GM23338 (cell line): ENCODE measurements around the gene RRAD. TPM values are rescaled to one million over a fixed set of nuclear protein-coding genes. Genes with fewer than 3 reads are reported as not detected.

Experiments
- ATAC-seq: fragments of 200-7000 bp; cut with Tn5 transposase; 3 replicates; pipeline ENCODE4 v1.9.1; 2020
- DNase-seq: peaks from one replicate; pipeline ENCODE4 v3.0.0-alpha.2; 2015; ENCODE audit warnings: low spot score
- H2AFZ ChIP-seq: fragments of 200-600 bp; sonication (generic); 2 replicates; pipeline ENCODE4 v1.8.0; 2016; ENCODE audit warnings: antibody characterized with exemption, mild to moderate bottlenecking, moderate library complexity
- H3F3A ChIP-seq: fragments of 200-600 bp; sonication (generic); replicated peaks from 2 replicates; pipeline ENCODE4 v1.8.0; 2017; ENCODE audit warnings: antibody characterized with exemption, mixed run types, low read depth
- H3K27ac ChIP-seq: fragments of 200-600 bp; sonication (generic); 2 replicates; pipeline ENCODE4 v1.6.1; 2016; ENCODE audit warnings: low read depth
- H3K27me3 ChIP-seq: fragments of 200-600 bp; sonication (generic); 2 replicates; pipeline ENCODE4 v1.8.0; 2016; ENCODE audit warnings: mild to moderate bottlenecking, mixed run types, moderate library complexity; ENCODE audit not compliant: insufficient read depth
- H3K36me3 ChIP-seq: fragments of 200-600 bp; sonication (generic); 2 replicates; pipeline ENCODE4 v1.8.0; 2016; ENCODE audit warnings: mild to moderate bottlenecking; ENCODE audit not compliant: insufficient read depth
- H3K4me1 ChIP-seq: fragments of 200-600 bp; sonication (generic); 2 replicates; pipeline ENCODE4 v1.8.0; 2016; ENCODE audit warnings: mild to moderate bottlenecking, moderate library complexity; ENCODE audit not compliant: insufficient read depth
- H3K4me2 ChIP-seq: fragments of 200-600 bp; sonication (generic); 2 replicates; pipeline ENCODE4 v1.7.1; 2017; ENCODE audit warnings: mixed run types
- H3K4me3 ChIP-seq: fragments of 200-600 bp; sonication (generic); 2 replicates; pipeline ENCODE4 v1.6.1; 2016; ENCODE audit warnings: mixed run types
- H3K79me2 ChIP-seq: fragments of 200-600 bp; sonication (generic); replicated peaks from 2 replicates; pipeline ENCODE4 v1.8.0; 2017; ENCODE audit warnings: mild to moderate bottlenecking; ENCODE audit not compliant: insufficient read depth
- H3K9me2 ChIP-seq: fragments of 200-600 bp; sonication (generic); 2 replicates; pipeline ENCODE4 v1.8.0; 2017; ENCODE audit not compliant: insufficient read depth
- H4K20me1 ChIP-seq: fragments of 200-600 bp; sonication (generic); replicated peaks from 2 replicates; pipeline ENCODE4 v1.8.0; 2017; ENCODE audit warnings: mild to moderate bottlenecking; ENCODE audit not compliant: insufficient read depth
- H3K27ac Mint-ChIP-seq: 2 replicates; pipeline ENCODE4 v1.8.0; 2020; ENCODE audit warnings: inconsistent platforms, mild to moderate bottlenecking, moderate library complexity, mixed read lengths
- H3K27me3 Mint-ChIP-seq: 3 replicates; pipeline ENCODE4 v1.8.0; 2022; ENCODE audit warnings: low read depth, mild to moderate bottlenecking, moderate library complexity, mixed read lengths, inconsistent platforms; ENCODE audit not compliant: insufficient read depth, poor library complexity
- H3K36me3 Mint-ChIP-seq: 3 replicates; pipeline ENCODE4 v1.8.0; 2021; ENCODE audit warnings: low read depth, mild to moderate bottlenecking, inconsistent platforms, moderate library complexity, mixed read lengths
- H3K4me1 Mint-ChIP-seq: 3 replicates; pipeline ENCODE4 v1.8.0; 2020; ENCODE audit warnings: mild to moderate bottlenecking, inconsistent platforms, mixed read lengths
- H3K4me3 Mint-ChIP-seq: 3 replicates; pipeline ENCODE4 v1.8.0; 2021; ENCODE audit warnings: moderate library complexity, mild to moderate bottlenecking, inconsistent platforms, mixed read lengths
- H3K9me3 Mint-ChIP-seq: 3 replicates; pipeline ENCODE4 v1.8.0; 2020; ENCODE audit warnings: moderate library complexity, mild to moderate bottlenecking, inconsistent platforms, mixed read lengths
- CREB1 ChIP-seq: fragments of 250-450 bp; sonication (Bioruptor Pico); IDR thresholded peaks from 2 replicates; pipeline ENCODE4 v1.5.0; 2020; ENCODE audit warnings: low read depth, mild to moderate bottlenecking, moderate library complexity
- ETS1 ChIP-seq: IDR thresholded peaks from 2 replicates; pipeline ENCODE4 v1.6.1; 2016; ENCODE audit warnings: antibody characterized with exemption
- EZH2 ChIP-seq: fragments of 200-600 bp; sonication (generic); IDR thresholded peaks from one replicate; pipeline ENCODE4 v1.8.0; 2017; ENCODE audit warnings: antibody characterized with exemption, mild to moderate bottlenecking, low read depth; ENCODE audit not compliant: unreplicated experiment
- EZH2phosphoT487 ChIP-seq: fragments of 200-600 bp; sonication (generic); IDR thresholded peaks from one replicate; pipeline ENCODE4 v1.8.1; 2018; ENCODE audit warnings: antibody characterized with exemption; ENCODE audit not compliant: unreplicated experiment
- JUNB ChIP-seq: IDR thresholded peaks from one replicate; pipeline ENCODE4 v1.6.1; 2016; ENCODE audit warnings: antibody characterized with exemption; ENCODE audit not compliant: unreplicated experiment
- NANOG ChIP-seq: IDR thresholded peaks from 2 replicates; pipeline ENCODE4 v1.6.1; 2016; ENCODE audit warnings: antibody characterized with exemption, borderline replicate concordance
- POLR2AphosphoS5 ChIP-seq: IDR thresholded peaks from 2 replicates; pipeline ENCODE4 v1.6.1; 2016; ENCODE audit warnings: antibody characterized with exemption, low read depth
- STAT1 ChIP-seq: IDR thresholded peaks from one replicate; pipeline ENCODE4 v1.6.1; 2016; ENCODE audit warnings: antibody characterized with exemption; ENCODE audit not compliant: unreplicated experiment
- ZNF114 ChIP-seq: fragments of 250-450 bp; sonication (Bioruptor Pico); IDR thresholded peaks from 2 replicates; pipeline ENCODE4 v1.5.0; 2020; ENCODE audit warnings: mild to moderate bottlenecking, moderate library complexity
- ZNF331 ChIP-seq: fragments of 250-450 bp; sonication (Bioruptor Pico); IDR thresholded peaks from 2 replicates; pipeline ENCODE4 v1.5.0; 2020; ENCODE audit warnings: low read depth, mild to moderate bottlenecking, moderate library complexity
- polyA plus RNA-seq: library from polyadenylated mRNA; unstranded; fragments of >200 nt; fragmentation: Nextera tagmentation; extraction: Ambion mirVana; gene quantifications from 2 replicates; pipeline ENCODE4 v1.2.1, GENCODE V29; 2016
- total RNA-seq: library from RNA; depleted of rRNA; stranded (reverse); fragments of >200 nt; shearing (Covaris generic); gene quantifications from 2 replicates; pipeline ENCODE4 v1.2.3, GENCODE V29; 2014
- TF ChIP-seq, protein P1 (sequence below), 2 experiments: fragments of 200-600 bp in 1 of 2; sonication (generic) in 1 of 2; conservative IDR thresholded peaks; 2 replicates each; pipeline versions ENCODE4 v1.5.1 to v1.6.1; 2016 to 2017; ENCODE audit warnings: antibody characterized with exemption in 2 of 2, low read depth in 2 of 2, mild to moderate bottlenecking in 2 of 2, moderate library complexity in 1 of 2
- TF ChIP-seq, protein P2 (sequence below): fragments of 250-450 bp; sonication (Bioruptor Pico); IDR thresholded peaks from 2 replicates; pipeline ENCODE4 v1.5.0; 2020; ENCODE audit warnings: mild to moderate bottlenecking, moderate library complexity

RRAD gene
- total and polyA plus RNA-seq, 2 experiments from 2014 or later: 0.18 TPM; not detected in 1

- H3K27me3 ChIP-seq: no peaks in the 10 kb centered on the region
- no peaks in the 10 kb centered on the region for H3F3A ChIP-seq
- H3K27ac ChIP-seq: no peak within 1 kb of the TSS
- H2AFZ ChIP-seq: peak within 1 kb of the TSS; percentile 96
- no peak for TF ChIP-seq CREB1
- no peak for TF ChIP-seq STAT1
- TF ChIP-seq EZH2: no peak
- TF ChIP-seq, protein P1, sequence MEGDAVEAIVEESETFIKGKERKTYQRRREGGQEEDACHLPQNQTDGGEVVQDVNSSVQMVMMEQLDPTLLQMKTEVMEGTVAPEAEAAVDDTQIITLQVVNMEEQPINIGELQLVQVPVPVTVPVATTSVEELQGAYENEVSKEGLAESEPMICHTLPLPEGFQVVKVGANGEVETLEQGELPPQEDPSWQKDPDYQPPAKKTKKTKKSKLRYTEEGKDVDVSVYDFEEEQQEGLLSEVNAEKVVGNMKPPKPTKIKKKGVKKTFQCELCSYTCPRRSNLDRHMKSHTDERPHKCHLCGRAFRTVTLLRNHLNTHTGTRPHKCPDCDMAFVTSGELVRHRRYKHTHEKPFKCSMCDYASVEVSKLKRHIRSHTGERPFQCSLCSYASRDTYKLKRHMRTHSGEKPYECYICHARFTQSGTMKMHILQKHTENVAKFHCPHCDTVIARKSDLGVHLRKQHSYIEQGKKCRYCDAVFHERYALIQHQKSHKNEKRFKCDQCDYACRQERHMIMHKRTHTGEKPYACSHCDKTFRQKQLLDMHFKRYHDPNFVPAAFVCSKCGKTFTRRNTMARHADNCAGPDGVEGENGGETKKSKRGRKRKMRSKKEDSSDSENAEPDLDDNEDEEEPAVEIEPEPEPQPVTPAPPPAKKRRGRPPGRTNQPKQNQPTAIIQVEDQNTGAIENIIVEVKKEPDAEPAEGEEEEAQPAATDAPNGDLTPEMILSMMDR (conservative IDR thresholded peaks at IDR 0.05; ENCODE audit: low read depth in 2 of 2): peak; percentile 93 to 97
- TF ChIP-seq JUNB: no peak
- no peak for TF ChIP-seq ZNF331 (CRISPR knock-in tag)
- TF ChIP-seq NANOG: no peak
- TF ChIP-seq EZH2phosphoT487: no peak
- TF ChIP-seq POLR2AphosphoS5: 0 out of 2 replicates have a peak, but pooled peaks have one; percentile 36
- TF ChIP-seq ETS1: no peak
- TF ChIP-seq ZNF114 (CRISPR knock-in tag): no peak
- TF ChIP-seq, protein P2, sequence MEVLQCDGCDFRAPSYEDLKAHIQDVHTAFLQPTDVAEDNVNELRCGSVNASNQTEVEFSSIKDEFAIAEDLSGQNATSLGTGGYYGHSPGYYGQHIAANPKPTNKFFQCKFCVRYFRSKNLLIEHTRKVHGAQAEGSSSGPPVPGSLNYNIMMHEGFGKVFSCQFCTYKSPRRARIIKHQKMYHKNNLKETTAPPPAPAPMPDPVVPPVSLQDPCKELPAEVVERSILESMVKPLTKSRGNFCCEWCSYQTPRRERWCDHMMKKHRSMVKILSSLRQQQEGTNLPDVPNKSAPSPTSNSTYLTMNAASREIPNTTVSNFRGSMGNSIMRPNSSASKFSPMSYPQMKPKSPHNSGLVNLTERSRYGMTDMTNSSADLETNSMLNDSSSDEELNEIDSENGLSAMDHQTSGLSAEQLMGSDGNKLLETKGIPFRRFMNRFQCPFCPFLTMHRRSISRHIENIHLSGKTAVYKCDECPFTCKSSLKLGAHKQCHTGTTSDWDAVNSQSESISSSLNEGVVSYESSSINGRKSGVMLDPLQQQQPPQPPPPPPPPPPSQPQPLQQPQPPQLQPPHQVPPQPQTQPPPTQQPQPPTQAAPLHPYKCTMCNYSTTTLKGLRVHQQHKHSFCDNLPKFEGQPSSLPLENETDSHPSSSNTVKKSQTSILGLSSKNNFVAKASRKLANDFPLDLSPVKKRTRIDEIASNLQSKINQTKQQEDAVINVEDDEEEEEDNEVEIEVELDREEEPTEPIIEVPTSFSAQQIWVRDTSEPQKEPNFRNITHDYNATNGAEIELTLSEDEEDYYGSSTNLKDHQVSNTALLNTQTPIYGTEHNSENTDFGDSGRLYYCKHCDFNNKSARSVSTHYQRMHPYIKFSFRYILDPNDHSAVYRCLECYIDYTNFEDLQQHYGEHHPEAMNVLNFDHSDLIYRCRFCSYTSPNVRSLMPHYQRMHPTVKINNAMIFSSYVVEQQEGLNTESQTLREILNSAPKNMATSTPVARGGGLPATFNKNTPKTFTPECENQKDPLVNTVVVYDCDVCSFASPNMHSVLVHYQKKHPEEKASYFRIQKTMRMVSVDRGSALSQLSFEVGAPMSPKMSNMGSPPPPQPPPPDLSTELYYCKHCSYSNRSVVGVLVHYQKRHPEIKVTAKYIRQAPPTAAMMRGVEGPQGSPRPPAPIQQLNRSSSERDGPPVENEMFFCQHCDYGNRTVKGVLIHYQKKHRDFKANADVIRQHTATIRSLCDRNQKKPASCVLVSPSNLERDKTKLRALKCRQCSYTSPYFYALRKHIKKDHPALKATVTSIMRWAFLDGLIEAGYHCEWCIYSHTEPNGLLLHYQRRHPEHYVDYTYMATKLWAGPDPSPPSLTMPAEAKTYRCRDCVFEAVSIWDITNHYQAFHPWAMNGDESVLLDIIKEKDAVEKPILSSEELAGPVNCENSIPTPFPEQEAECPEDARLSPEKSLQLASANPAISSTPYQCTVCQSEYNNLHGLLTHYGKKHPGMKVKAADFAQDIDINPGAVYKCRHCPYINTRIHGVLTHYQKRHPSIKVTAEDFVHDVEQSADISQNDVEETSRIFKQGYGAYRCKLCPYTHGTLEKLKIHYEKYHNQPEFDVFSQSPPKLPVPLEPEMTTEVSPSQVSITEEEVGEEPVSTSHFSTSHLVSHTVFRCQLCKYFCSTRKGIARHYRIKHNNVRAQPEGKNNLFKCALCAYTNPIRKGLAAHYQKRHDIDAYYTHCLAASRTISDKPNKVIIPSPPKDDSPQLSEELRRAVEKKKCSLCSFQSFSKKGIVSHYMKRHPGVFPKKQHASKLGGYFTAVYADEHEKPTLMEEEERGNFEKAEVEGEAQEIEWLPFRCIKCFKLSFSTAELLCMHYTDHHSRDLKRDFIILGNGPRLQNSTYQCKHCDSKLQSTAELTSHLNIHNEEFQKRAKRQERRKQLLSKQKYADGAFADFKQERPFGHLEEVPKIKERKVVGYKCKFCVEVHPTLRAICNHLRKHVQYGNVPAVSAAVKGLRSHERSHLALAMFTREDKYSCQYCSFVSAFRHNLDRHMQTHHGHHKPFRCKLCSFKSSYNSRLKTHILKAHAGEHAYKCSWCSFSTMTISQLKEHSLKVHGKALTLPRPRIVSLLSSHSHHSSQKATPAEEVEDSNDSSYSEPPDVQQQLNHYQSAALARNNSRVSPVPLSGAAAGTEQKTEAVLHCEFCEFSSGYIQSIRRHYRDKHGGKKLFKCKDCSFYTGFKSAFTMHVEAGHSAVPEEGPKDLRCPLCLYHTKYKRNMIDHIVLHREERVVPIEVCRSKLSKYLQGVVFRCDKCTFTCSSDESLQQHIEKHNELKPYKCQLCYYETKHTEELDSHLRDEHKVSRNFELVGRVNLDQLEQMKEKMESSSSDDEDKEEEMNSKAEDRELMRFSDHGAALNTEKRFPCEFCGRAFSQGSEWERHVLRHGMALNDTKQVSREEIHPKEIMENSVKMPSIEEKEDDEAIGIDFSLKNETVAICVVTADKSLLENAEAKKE (CRISPR knock-in tag): no peak
- H3K4me3 ChIP-seq: no peak within 1 kb of the TSS
- Mint-ChIP-seq H3K27me3 (peaks cover 8% of the 10 kb centered on the region), H3K4me3 (peak within 1 kb of the TSS; percentile 81), H3K4me1 (peaks cover 10% of the 10 kb centered on the region), H3K36me3 (no peaks in the 10 kb centered on the region), H3K9me3 (peaks cover 4% of the 10 kb centered on the region; the same call in 2 of the 3 replicates), H3K27ac (no peak within 1 kb of the TSS)
- H3K36me3 ChIP-seq: no peaks in the 10 kb centered on the region
- ATAC-seq: peak; percentile 100
- H3K79me2 ChIP-seq: no peaks in the 10 kb centered on the region
- H4K20me1 ChIP-seq: no peaks in the 10 kb centered on the region; the same call in 1 of the 2 replicates
- peak within 1 kb of the TSS; percentile 64 for H3K4me2 ChIP-seq
- H3K9me2 ChIP-seq: no peaks in the 10 kb centered on the region
- no peaks in the 10 kb centered on the region for H3K4me1 ChIP-seq
- DNase-seq: peak; percentile 95
Measured at GRCh38 chr16:66961065-66961744, 35.9 kb upstream of the RRAD start, which contains the start of gene CES3. CES3 (plus strand) TSS chr16:66961266; CDS start chr16:66961308, 42 bp downstream.
